Naive thymus-derived CD8-positive, alpha-beta T cell (primary cell): ENCODE results near the gene TCEANC. TPM values are rescaled to one million over a fixed set of nuclear protein-coding genes. Genes with fewer than 3 reads are reported as not detected.

Source experiments
- polyA plus RNA-seq, 3 donors: library from polyadenylated mRNA; unstranded; fragments of 300-500 nt; fragmentation: Illumina TruSeq; gene quantifications; one replicate each; pipeline ENCODE4 v1.2.3, GENCODE V29; 2021
- total RNA-seq, 8 experiments: library from RNA in 2 of 8; stranded (reverse) in 2 of 8; gene quantifications; one replicate each; pipeline ENCODE4 v1.2.3 and lab custom pipeline; 2021 to 2026

Gene TCEANC
- total and polyA plus RNA-seq, 5 experiments from 2014 or later = 6.2 to 14.5 (median 11.5) TPM

Other genes with a start within 250 kb of the TCEANC start
- not detected for gene EGFL6, start 83.5 kb upstream of the TCEANC start, total RNA-seq
- not detected for gene EGFL6, start 83.5 kb upstream of the TCEANC start, polyA plus RNA-seq
- 10 to 100 TPM; 13.7 to 14.0 TPM for gene RAB9A, start 36.0 kb downstream of the TCEANC start, total RNA-seq
- gene RAB9A, start 36.0 kb downstream of the TCEANC start, polyA plus RNA-seq = 10 to 100 TPM; 15.6 to 22.1 (median 17.3) TPM
- gene TRAPPC2, start 81.5 kb downstream of the TCEANC start, total RNA-seq = 10 to 100 TPM; 34.3 to 35.5 TPM
- gene TRAPPC2, start 81.5 kb downstream of the TCEANC start, polyA plus RNA-seq = 10 to 100 TPM; 25.7 to 51.5 (median 31.9) TPM
- 100 to 1,000 TPM; 119 to 127 TPM for gene OFD1, start 81.6 kb downstream of the TCEANC start, total RNA-seq
- 10 to 100 TPM; 27.3 to 37.6 (median 33.8) TPM for gene OFD1, start 81.6 kb downstream of the TCEANC start, polyA plus RNA-seq
- gene GPM6B, start 164.0 kb downstream of the TCEANC start, total RNA-seq = not detected
- under 1 TPM; 0.16 to 0.68 (median 0.46) TPM for gene GPM6B, start 164.0 kb downstream of the TCEANC start, polyA plus RNA-seq